ENCODE measurements around the gene ABCA12.

Gene ABCA12

DNA sequence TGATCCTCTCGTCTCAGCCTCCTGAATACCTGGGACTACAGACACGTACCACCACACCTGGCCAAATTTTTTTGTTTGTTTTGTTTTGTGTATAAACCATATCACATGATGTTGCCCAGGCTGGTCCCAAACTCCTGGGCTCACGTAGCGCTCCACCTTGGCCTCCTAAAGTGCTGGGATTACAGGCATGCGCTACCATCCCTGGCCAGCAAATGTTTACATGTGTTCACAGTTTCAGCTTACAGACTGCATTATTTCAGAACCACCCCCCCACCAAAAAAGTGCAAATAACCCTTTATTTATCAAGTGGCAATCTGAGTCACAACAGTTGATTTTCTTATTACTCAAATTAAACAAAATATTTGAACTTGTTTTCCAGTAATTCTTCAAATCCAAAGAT is 54.3 kb downstream of the ABCA12 start:
- TF ChIP-seq YY1 (IDR thresholded peaks at IDR 0.05; ENCODE audit: insufficient read depth, insufficient read length) (no peak), SUZ12 (IDR thresholded peaks at IDR 0.05; ENCODE audit: extremely low read depth, insufficient read depth, insufficient read length) (no peak)
- no peak for DNase-seq (ENCODE audit: low read depth, low spot score)
- Histone ChIP-seq H3K27me3 (ENCODE audit: insufficient read depth, insufficient read length) (no peaks in the 10 kb centered on the region), H3K4me1 (ENCODE audit: insufficient read depth, insufficient read length) (no peaks in the 10 kb centered on the region), H3K36me3 (ENCODE audit: insufficient read depth, insufficient read length, low read length) (no peaks in the 10 kb centered on the region), H3K4me3 (ENCODE audit: insufficient read length, low read depth) (no peak overlapping the region), H3K9ac (ENCODE audit: insufficient read length, low read depth) (no peak overlapping the region), H3K9me3 (ENCODE audit: insufficient read depth, low read length) (no peaks in the 10 kb centered on the region)

DNA sequence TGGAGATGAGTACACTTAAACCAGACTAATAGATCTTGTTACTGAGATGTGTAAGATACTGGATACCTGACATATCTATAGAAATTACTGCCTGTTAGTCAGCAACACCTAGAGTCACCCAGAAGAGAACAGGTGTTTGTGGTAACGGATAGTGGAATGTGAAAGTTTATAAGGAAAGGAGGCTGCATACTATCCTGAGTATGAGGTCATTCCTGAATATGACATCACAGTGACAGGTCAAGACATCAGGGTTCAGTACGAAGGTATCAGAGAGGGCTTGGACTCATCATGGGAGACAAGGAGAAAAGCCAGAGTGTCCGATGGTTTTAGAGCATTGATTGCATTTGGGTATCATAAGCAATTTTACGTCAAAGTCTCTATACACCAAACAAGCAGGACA is 55.3 kb downstream of the ABCA12 start:
- Histone ChIP-seq H3K4me3 (ENCODE audit: insufficient read length, low read depth) (no peak overlapping the region), H3K9me3 (ENCODE audit: insufficient read depth, low read length) (no peaks in the 10 kb centered on the region), H3K4me1 (ENCODE audit: insufficient read depth, insufficient read length) (no peaks in the 10 kb centered on the region), H3K27me3 (ENCODE audit: insufficient read depth, insufficient read length) (no peaks in the 10 kb centered on the region), H3K36me3 (ENCODE audit: insufficient read depth, insufficient read length, low read length) (no peaks in the 10 kb centered on the region), H3K9ac (ENCODE audit: insufficient read length, low read depth) (no peak overlapping the region)
- TF ChIP-seq SUZ12 (IDR thresholded peaks at IDR 0.05; ENCODE audit: extremely low read depth, insufficient read depth, insufficient read length) (no peak), ZNF274 (IDR thresholded peaks at IDR 0.05; ENCODE audit: low read depth, low read length) (no peak), YY1 (IDR thresholded peaks at IDR 0.05; ENCODE audit: insufficient read depth, insufficient read length) (no peak)
- no peak for DNase-seq (ENCODE audit: low read depth, low spot score)

GRCh38 chr2:215082446-215082845 is 56.0 kb downstream of the ABCA12 start:
- H3K4me3 ChIP-seq (ENCODE audit: insufficient read length, low read depth): no peak overlapping the region
- H3K36me3 ChIP-seq (ENCODE audit: insufficient read depth, insufficient read length, low read length): no peaks in the 10 kb centered on the region
- no peak for TF ChIP-seq YY1 (IDR thresholded peaks at IDR 0.05; ENCODE audit: insufficient read depth, insufficient read length)
- TF ChIP-seq ZNF274 (IDR thresholded peaks at IDR 0.05; ENCODE audit: low read depth, low read length): no peak
- no peak for TF ChIP-seq SUZ12 (IDR thresholded peaks at IDR 0.05; ENCODE audit: extremely low read depth, insufficient read depth, insufficient read length)
- H3K4me1 ChIP-seq (ENCODE audit: insufficient read depth, insufficient read length): no peaks in the 10 kb centered on the region
- no peak for DNase-seq (ENCODE audit: low read depth, low spot score)
- H3K9me3 ChIP-seq (ENCODE audit: insufficient read depth, low read length): no peaks in the 10 kb centered on the region
- no peak overlapping the region for H3K9ac ChIP-seq (ENCODE audit: insufficient read length, low read depth)
- H3K27me3 ChIP-seq (ENCODE audit: insufficient read depth, insufficient read length): no peaks in the 10 kb centered on the region

- TF ChIP-seq SUZ12 (IDR thresholded peaks at IDR 0.05; ENCODE audit: extremely low read depth, insufficient read depth, insufficient read length) (no peak), ZNF274 (IDR thresholded peaks at IDR 0.05; ENCODE audit: low read depth, low read length) (no peak), YY1 (IDR thresholded peaks at IDR 0.05; ENCODE audit: insufficient read depth, insufficient read length) (no peak)
- Histone ChIP-seq H3K9me3 (ENCODE audit: insufficient read depth, low read length) (no peaks in the 10 kb centered on the region), H3K36me3 (ENCODE audit: insufficient read depth, insufficient read length, low read length) (no peaks in the 10 kb centered on the region), H3K9ac (ENCODE audit: insufficient read length, low read depth) (no peak overlapping the region), H3K4me1 (ENCODE audit: insufficient read depth, insufficient read length) (no peaks in the 10 kb centered on the region), H3K4me3 (ENCODE audit: insufficient read length, low read depth) (no peak overlapping the region), H3K27me3 (ENCODE audit: insufficient read depth, insufficient read length) (no peaks in the 10 kb centered on the region)
- DNase-seq (ENCODE audit: low read depth, low spot score): no peak
Observed at GRCh38 chr2:215080545-215080944, 57.9 kb downstream of the ABCA12 start.

GRCh38 chr2:215071676-215072075 is 66.8 kb downstream of the ABCA12 start:
- no peaks in the 10 kb centered on the region for H3K36me3 ChIP-seq (ENCODE audit: insufficient read depth, insufficient read length, low read length)
- TF ChIP-seq SUZ12 (IDR thresholded peaks at IDR 0.05; ENCODE audit: extremely low read depth, insufficient read depth, insufficient read length) (no peak), YY1 (IDR thresholded peaks at IDR 0.05; ENCODE audit: insufficient read depth, insufficient read length) (no peak), ZNF274 (IDR thresholded peaks at IDR 0.05; ENCODE audit: low read depth, low read length) (no peak)
- no peaks in the 10 kb centered on the region for H3K9me3 ChIP-seq (ENCODE audit: insufficient read depth, low read length)
- DNase-seq (ENCODE audit: low read depth, low spot score): no peak
- H3K27me3 ChIP-seq (ENCODE audit: insufficient read depth, insufficient read length): no peaks in the 10 kb centered on the region
- no peaks in the 10 kb centered on the region for H3K4me1 ChIP-seq (ENCODE audit: insufficient read depth, insufficient read length)
- H3K4me3 ChIP-seq (ENCODE audit: insufficient read length, low read depth): no peak overlapping the region
- no peak overlapping the region for H3K9ac ChIP-seq (ENCODE audit: insufficient read length, low read depth)

- Histone ChIP-seq H3K27me3 (ENCODE audit: insufficient read depth, insufficient read length) (no peaks in the 10 kb centered on the region), H3K9ac (ENCODE audit: insufficient read length, low read depth) (no peak overlapping the region), H3K4me3 (ENCODE audit: insufficient read length, low read depth) (no peak overlapping the region), H3K9me3 (ENCODE audit: insufficient read depth, low read length) (no peaks in the 10 kb centered on the region), H3K4me1 (ENCODE audit: insufficient read depth, insufficient read length) (no peaks in the 10 kb centered on the region), H3K36me3 (ENCODE audit: insufficient read depth, insufficient read length, low read length) (no peaks in the 10 kb centered on the region)
- DNase-seq (ENCODE audit: low read depth, low spot score): no peak
- TF ChIP-seq YY1 (IDR thresholded peaks at IDR 0.05; ENCODE audit: insufficient read depth, insufficient read length) (no peak), SUZ12 (IDR thresholded peaks at IDR 0.05; ENCODE audit: extremely low read depth, insufficient read depth, insufficient read length) (no peak), ZNF274 (IDR thresholded peaks at IDR 0.05; ENCODE audit: low read depth, low read length) (no peak)
Observed at GRCh38 chr2:215068399-215068798, 70.0 kb downstream of the ABCA12 start.

GRCh38 chr2:215066124-215066523 is 72.3 kb downstream of the ABCA12 start:
- H3K9ac ChIP-seq (ENCODE audit: insufficient read length, low read depth): no peak overlapping the region
- no peaks in the 10 kb centered on the region for H3K27me3 ChIP-seq (ENCODE audit: insufficient read depth, insufficient read length)
- no peaks in the 10 kb centered on the region for H3K9me3 ChIP-seq (ENCODE audit: insufficient read depth, low read length)
- DNase-seq (ENCODE audit: low read depth, low spot score): no peak
- H3K4me3 ChIP-seq (ENCODE audit: insufficient read length, low read depth): no peak overlapping the region
- H3K36me3 ChIP-seq (ENCODE audit: insufficient read depth, insufficient read length, low read length): no peaks in the 10 kb centered on the region
- no peaks in the 10 kb centered on the region for H3K4me1 ChIP-seq (ENCODE audit: insufficient read depth, insufficient read length)
- TF ChIP-seq SUZ12 (IDR thresholded peaks at IDR 0.05; ENCODE audit: extremely low read depth, insufficient read depth, insufficient read length): no peak
- no peak for TF ChIP-seq ZNF274 (IDR thresholded peaks at IDR 0.05; ENCODE audit: low read depth, low read length)
- no peak for TF ChIP-seq YY1 (IDR thresholded peaks at IDR 0.05; ENCODE audit: insufficient read depth, insufficient read length)

DNA sequence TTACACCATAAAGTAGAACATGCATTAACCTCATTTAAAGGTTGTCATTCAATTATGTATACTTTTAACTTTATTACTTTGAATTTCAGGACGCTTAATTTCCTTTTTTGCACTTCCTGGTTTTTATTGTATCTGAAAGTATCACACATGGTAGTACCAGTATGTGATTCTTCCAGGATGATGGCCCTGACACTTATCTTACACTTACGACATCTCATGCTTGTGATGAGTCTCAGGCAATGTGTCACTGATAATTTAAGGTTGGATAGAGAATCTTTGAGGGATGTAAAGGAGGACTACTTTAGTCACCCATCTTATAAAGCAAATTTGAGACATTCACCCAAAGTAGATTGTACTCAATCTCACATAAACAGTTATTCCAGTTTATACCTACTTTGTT is 74.9 kb downstream of the ABCA12 start:
- DNase-seq (ENCODE audit: low read depth, low spot score): no peak
- no peaks in the 10 kb centered on the region for H3K27me3 ChIP-seq (ENCODE audit: insufficient read depth, insufficient read length)
- no peak overlapping the region for H3K4me3 ChIP-seq (ENCODE audit: insufficient read length, low read depth)
- H3K9ac ChIP-seq (ENCODE audit: insufficient read length, low read depth): no peak overlapping the region
- no peaks in the 10 kb centered on the region for H3K9me3 ChIP-seq (ENCODE audit: insufficient read depth, low read length)
- TF ChIP-seq ZNF274 (IDR thresholded peaks at IDR 0.05; ENCODE audit: low read depth, low read length): no peak
- no peak for TF ChIP-seq YY1 (IDR thresholded peaks at IDR 0.05; ENCODE audit: insufficient read depth, insufficient read length)
- no peaks in the 10 kb centered on the region for H3K4me1 ChIP-seq (ENCODE audit: insufficient read depth, insufficient read length)
- H3K36me3 ChIP-seq (ENCODE audit: insufficient read depth, insufficient read length, low read length): no peaks in the 10 kb centered on the region
